GM21529 (cell line): ENCODE data around the gene PI4K2A.
"Not testable (repeated sequence)": the region's sequence is repeated elsewhere in the genome, so short reads cannot be mapped to it uniquely, and the experiment has no call there.

Experiments
- ATAC-seq: cut with Tn5 transposase; IDR thresholded peaks from one replicate; pipeline ENCODE4 v1.9.1; 2021; ENCODE audit not compliant: unreplicated experiment

Gene PI4K2A

DNA sequence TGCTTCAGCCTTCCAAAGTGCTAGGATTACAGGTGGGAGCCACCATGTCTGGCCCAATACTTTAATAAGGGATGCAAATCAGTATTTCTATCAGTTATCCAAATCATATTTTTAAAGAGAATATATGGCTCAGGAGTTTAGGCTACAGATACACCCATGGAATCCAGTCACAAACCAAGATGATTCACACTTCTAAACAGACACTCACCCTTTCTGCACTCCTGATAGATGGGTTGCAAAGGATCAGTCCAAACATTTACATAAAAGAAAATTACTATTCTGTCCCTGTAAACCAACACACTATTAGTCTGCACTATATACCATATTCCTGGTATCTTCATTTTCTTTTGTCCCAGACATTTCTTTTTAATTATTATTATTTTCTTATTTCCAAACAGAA lies 9.4 kb upstream of the PI4K2A start:
- ATAC-seq = no peak

DNA sequence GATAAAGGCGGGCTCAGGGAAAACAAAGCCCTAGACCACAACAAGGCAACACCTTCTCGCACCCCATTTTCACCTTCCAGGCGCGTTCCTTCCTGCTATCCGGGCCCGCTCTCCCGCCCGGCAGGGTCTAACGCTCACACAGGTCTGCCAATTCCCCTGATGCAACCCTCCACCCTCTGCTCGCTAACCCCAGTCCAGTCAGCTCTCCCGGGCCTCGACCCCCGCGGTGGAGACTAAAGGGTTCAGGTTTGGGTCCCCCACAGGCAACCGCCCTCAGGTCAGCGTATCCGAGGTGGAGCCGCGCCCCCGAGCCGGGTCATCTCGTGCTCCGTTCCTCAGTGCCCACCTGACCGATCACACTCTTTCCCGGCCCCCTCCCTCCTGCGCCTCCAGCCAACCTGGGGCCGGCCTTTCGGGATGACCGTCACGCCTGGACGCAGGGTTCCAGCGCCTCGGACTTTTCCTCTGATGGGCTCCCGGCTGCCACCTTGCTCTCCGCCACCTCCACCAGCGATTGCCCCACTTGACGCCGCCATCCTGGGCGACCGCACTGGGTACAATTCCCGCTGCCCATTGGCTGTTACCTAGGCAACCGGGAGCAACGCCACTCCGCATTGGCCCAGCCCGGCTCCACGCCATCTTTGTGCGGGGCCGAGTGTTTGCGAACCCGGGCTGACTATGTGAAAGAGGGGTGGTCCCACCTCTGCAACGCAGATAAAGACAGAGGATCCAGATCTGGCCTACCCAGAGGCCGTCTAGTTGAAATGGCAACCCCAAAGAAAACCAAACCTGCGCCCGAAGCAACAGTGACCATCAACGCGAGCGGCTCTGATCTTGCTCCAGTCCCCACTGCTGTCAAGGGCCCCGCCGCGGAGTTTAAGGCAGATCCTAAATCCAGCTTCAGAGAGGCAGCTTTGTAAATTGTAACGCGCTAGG lies 7.3 kb upstream of the PI4K2A start, which contains the start of gene MORN4:
MORN4 (minus strand) TSS at position 552 of the 936 bp plus-strand sequence. CDS start 13,847 bp downstream, outside the sequence.
- peak; percentile 100 for ATAC-seq

DNA sequence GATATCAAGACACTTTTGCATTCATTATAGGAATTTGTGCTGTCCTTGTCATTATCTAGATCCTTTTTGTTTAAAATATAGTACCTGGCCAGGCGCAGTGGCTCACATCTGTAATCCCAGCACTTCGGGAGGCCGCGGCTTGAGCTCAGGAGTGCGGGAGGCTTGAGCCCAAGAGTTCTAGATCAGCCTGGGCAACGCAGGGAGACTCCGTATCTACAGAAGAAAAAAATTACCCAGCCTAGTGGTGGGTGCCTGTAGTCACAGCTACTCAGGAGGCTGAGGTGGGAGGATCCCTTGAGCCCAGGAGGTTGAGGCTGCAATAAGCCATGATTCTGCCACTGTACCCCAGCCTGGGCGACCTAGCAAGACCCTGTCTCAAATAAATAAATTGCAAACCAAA lies 6.5 kb upstream of the PI4K2A start:
- no peak for ATAC-seq

DNA sequence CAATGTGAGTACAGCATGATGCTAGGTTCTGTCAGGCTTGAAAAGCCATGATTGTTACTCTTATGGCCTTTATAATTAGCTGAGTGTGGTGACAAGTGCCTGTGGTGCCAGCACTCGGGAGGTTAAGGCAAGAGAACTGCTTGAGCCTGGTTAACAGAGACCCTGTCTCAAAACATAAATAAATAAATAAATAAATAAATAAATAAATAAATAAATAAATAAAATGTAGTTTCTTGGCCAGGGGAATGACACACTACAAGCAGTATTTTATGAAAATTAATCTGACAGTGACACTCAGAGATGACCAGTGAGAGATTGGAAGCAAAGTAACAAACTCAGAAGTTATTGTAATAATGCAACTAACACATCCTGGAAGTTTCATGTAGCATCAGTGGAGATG lies 4.9 kb upstream of the PI4K2A start:
- no peak for ATAC-seq

DNA sequence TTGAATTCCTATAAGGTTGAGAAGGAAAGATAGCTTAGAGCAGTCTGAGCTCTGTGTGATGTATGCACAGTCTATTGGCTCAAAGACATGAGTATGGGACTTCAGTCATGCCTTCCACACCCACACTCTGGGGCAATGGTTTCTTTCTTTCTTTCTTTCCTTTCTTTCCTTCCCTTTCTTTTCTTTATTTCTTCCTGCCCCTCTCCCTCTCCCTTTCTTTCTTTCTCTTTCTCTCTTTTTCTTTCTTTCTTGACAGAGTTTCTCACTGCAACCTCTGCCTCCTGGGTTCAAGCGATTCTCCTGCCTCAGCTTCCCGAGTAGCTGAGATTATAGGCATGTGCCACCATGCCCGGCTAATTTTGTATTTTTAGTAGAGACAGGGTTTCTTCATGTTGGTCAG lies 1.4 kb upstream of the PI4K2A start:
- ATAC-seq = not testable (repeated sequence)

DNA sequence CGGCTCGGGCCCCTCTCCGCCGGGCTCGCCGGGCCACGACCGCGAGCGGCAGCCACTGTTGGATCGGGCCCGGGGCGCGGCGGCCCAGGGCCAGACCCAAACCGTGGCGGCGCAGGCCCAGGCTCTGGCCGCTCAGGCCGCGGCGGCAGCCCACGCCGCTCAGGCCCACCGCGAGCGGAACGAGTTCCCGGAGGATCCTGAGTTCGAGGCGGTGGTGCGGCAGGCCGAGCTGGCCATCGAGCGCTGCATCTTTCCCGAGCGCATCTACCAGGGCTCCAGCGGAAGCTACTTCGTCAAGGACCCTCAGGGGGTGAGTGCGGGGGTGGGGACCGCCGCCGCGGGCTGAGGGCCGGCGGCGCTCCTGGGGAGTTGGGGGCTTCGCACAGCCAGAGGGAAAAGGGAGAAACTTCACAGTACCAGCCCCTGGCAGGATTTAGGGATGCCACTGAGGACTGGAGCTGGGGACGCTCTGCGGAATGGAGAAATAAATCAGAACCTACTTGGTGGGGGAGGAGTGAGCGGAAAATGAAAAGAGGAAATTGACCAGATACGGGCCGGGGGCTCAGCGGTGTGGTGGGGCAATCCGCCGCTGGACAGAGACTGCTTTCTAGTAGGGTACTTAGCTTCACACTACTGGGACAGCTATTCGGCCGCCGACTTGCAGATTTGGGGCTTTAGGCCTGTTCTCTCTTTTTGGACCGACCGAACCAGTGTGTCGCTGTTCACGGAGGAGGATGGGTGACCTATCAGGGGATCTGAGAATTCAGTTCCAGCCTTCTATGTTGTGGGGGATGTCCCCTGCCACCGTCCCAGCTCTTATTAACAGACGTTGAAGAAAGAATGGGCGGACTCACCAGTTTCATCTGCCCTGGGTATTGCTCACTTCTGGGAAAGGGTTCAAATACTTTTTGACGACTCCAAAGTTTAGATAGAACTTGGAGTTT lies 669 bp downstream of the PI4K2A start:
- ATAC-seq = peak; percentile 29

DNA sequence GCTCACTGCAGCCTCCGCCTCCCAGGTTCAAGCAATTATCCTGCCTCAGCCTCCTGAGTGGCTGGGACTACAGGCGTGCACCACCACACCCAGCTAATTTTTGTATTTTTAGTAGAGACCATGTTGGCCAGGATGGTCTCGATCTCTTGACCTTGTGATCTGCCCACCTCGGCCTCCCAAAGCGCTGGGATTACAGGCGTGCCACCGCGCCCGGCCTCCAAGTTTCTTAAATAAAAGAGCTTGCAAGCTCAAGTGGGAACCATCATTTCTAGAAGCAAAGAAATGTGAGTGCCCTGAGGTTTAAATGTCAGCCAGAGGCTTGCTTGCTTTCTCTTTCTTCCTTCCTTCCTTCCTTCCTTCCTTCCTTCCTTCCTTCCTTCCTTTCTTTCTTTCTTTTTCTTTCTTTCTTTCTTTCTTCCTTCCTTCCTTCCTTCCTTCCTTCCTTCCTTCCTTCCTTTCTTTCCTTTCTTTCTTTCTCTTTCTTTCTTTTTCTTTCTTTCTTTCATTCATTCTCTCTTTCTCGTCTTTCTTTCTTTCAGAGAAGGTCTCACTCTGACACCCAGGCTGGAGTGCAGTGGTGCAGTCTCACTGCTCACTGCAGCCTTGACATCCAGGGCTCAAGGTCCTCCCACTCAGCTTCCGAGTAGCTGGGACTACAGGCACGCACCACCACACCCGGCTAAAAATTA lies 2.1 kb downstream of the PI4K2A start:
- not testable (repeated sequence) for ATAC-seq

DNA sequence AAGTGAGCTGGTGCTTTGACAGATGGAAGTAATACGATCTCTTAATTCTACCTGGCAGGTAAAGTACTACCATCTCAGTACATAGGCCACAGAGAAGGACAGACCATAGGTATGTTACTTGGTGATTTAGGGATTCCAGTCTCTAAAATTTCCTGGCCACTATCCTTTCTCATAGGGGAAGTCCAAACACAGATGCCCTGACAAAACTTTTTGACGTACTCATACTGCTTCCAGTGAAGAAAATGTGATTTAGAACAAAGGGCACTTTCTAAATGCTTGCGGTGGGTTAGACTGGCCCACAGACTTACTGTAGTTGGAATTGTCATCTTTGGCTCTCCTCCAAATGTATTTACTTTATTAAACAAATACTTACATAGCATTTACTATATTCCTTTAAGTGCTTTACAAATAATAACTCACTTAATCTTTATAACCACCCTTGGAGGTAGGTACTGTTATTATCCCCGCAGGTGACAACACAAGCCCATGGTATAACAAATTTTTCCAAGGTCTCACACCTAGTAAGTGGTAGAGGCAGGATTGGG lies 3.0 kb downstream of the PI4K2A start:
- ATAC-seq = no peak

DNA sequence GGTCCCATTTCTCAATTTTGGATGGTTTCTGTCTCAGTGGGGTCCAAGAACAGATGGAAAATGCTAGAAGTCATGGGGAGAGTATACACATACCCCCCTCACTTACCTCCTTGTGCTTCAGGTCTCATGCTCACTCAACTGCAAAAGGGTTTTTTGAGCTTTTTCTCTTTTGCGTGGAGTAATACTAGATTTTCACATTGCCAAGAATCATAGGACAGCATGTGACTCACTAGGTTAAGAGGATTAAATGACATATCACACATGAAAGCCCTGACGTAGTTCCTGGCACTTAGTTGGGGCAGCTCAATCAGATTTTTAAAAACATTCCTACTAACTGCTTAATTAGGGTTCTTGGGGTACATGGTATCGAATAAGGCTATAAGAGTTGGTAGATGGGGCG lies 4.5 kb downstream of the PI4K2A start:
- no peak for ATAC-seq

DNA sequence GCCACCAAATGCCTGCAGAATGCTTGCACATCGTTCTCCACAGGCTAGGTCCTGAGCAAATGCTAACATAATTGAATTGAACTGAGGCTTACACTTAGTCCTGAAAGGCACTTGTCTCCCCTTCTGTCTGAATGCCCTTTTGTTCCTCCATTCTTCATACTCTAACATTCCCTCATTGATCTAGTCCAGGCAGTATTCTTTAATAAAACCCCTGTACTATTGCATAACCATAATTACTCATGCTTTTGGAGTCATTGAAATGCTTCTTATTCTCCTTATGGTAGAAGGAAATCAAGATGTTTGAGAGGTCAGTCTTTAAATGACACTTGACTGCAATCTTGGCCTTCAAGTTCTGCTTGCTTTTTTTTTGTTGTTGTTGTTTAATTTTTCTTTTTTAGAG lies 7.1 kb downstream of the PI4K2A start:
- ATAC-seq = no peak

DNA sequence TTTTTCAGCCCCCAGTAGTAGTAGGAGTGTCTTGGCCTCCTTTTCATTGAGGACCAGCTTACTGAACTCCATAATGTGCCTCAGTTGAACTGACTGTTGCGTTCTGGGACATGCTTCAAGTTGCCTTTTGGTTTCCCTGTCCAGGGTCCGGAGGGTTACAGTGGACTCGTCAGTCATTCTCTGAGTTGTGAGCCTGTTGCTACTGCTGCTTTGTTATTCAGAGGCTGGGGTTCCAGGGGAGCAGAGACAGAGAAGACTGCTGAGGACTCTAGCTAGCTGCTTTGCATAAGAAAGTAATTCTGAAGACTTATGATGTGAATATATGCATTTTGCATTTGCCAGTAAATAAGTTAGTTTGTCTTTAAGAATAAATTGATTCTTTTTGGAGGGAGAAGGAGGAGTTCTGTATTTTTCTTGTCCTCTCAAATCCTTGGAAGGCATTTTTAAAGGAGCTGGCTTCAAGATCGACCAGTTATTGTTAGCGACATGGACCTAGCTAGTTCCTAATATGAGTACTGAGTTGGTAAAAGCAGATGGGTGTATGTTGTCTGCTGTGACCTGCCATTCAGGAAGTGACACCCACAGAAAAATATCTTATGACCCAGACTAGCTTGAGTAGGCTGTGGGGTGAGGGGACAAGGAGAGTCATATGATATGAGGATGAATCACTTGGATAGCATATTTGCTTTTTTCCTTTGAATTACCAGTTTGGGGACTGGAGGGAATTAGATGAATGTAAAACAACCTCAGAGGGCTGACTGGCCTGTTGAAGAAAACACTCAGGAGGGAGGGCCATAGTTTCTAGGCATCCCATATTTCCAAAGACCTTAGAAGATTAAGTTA lies 8.3 kb downstream of the PI4K2A start:
- peak; percentile 94 for ATAC-seq

DNA sequence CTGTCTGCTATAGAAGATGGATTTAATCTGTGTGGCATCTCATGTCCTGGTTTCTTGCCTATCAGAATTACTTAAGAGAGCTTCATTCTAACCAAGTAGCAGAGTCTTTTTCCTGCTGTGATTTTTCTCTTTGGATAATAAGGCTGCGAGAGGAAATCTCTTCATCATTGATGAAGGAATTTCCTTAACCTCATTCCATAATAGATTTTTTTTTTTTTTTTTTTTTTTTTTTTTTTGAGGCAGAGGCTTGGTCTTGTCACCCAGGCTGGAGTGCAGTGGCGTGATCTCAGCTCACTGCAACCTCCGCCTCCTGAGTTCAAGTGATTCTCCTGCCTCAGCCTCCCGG lies 8.9 kb downstream of the PI4K2A start:
- not testable (repeated sequence) for ATAC-seq

DNA sequence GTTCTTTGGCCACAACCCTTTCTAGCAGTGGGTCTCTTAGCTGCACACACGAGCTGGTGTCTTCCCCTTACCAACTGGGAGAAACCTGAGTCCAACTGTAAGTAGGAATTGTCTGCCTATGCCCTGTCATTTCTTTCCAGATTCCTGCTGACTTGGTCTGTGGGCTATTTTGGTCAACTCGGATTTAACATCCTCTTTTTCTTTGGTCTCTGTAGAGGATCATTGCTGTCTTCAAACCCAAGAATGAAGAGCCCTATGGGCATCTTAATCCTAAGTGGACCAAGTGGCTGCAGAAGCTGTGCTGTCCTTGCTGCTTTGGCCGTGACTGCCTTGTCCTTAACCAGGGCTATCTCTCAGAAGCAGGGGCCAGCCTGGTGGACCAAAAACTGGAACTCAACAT lies 10.3 kb downstream of the PI4K2A start:
- no peak for ATAC-seq

DNA sequence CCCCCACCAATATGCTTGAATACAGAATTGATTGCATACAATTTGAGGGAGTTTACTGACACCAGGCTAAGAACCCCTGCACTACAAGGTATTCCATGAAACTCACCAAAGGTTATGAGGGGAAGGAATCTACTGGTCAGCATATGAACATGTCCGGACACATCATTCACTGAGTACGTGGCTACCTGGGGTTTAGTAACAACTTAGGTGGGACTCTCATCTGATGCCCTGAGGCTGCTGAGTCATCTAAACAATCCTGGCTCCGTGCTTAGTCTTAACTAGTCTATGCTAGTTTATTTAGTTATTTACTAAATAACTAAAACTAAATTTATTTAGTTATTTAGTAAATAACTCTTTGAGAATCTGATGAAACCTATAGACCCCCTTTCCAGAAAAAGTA lies 11.3 kb downstream of the PI4K2A start:
- no peak for ATAC-seq

DNA sequence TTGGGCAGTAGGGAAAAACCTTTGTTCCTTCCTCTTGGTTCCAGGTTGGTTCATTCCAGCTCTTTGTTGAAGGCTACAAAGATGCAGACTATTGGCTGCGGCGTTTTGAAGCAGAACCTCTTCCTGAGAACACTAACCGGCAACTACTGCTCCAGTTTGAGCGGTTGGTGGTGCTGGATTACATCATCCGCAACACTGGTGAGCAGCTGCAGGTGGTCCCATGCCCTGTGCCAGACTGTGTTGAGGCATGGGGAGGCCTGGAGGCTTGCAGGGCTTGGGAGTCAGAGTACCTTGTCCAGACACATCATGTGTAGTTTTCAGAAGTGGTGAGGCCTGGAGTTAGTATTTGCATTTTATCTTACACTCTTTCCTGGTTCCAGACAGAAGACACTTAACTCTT lies 16.3 kb downstream of the PI4K2A start:
- ATAC-seq = no peak

DNA sequence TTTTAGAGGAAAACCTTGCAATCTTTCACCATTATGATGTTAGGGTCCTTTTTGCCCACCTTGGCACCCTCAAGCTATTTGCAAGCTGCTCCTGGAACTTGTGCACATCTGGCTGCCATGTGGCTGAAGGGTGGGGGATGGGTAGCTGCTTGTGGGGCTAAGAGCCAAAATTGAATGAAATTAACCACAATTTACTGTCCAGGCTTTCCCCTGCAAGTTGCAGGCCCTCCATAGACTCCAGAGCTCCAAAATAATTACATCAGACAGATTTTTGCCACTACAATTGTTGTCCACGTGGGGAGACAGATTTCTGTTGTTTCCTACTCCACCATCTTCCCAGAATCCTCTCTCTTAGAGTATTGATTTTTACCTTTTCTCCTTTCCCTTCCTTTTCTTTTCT lies 19.1 kb downstream of the PI4K2A start:
- no peak for ATAC-seq

DNA sequence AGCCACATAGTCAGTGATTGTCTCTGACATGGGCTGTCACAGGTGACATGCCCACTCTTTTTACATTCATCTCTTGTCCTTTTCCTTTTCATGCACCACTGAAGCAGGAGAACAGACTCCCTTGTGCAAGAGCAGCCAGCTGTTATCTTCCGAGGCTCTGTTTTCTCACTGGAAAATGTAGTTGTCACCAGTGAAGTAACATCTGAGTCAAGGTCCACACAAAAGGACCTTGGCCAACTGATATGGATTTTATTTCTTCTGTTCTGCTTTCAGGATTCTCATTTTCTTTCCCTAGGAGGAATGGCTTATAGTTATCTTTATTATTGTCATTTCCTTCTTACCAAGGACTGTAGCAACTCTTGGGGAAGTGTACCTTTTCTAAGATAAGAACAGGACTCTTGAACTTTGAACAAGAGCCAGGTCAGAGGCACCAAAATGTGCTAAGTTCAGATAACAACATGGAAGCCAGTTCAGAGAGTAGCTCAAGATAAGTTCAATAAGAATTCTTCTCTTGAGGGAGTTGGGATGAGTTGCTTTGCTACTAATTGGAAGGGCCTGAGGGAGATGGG lies 23.9 kb downstream of the PI4K2A start:
- no peak for ATAC-seq

DNA sequence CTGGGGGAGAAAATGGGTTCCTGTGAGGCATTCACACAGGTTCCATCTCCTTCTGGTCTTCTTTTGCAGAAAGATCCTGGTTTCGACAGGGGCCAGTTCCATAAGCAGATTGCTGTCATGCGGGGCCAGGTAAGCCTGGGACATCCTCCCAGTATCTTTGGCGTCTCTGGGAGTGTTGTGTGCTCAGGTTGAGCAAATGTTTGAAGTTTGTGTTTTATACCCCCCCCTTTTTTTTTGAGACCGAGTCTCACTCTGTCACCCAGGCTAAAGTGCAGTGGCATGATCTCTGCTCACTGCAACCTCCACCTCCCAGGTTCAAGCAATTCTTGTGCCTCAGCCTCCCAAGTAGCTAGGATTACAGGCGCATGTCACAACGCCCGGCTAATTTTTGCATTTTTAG lies 26.5 kb downstream of the PI4K2A start:
- ATAC-seq = no peak

DNA sequence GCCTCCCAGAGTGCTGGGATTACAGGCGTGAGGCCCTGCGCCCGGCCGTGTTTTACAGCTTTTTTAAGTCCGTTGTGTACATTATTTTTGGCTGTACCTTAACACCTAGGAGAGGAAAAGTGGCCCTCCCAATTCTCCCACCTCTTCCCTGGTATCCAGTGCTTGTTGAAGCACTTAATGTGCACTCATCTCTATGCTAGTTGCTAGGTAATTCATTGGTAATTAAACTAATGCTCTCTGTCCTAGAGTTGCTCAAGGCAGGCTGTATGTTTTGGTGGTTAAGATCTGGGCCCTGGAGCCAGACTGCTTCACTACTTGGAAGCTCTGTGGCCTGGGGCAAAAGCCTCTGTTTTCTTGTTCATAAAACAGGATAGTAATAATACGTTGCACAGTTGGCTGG lies 27.0 kb downstream of the PI4K2A start:
- ATAC-seq = no peak

DNA sequence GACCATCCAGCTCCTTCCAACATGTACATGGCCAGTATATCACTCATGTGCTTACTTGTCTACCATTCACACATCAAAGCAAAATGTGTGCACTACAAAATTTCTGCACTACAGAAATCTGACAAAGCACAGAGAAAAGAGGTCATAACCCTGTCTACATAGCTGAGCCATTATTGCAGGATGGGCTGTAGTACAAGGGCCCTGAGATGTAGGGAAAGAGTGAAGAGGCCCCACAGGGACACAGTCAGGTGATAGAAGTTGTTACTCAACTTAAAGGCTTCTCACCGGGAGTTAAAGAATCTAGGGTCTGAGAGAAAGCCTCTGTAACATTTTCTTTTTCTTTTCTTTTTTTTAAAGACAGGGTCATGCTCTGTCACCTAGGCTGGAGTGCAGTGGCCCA lies 29.1 kb downstream of the PI4K2A start:
- no peak for ATAC-seq
